Liver (tissue), 9 donors: Measurements from ENCODE around the gene KATNAL1. TPM values are rescaled to one million over a fixed set of nuclear protein-coding genes. Genes with fewer than 3 reads are reported as not detected.

ENCODE experiments used
- DNase-seq: peaks from one replicate; pipeline ENCODE4 v3.0.0-alpha.2; 2017; ENCODE audit warnings: low spot score
- H3K27ac ChIP-seq, 2 donors: one replicate each; pipeline ENCODE4 v1.7.0; 2013; ENCODE audit warnings: inconsistent platforms in 2 of 2, low read length in 2 of 2, control low read depth in 1 of 2, low read depth in 1 of 2, mild to moderate bottlenecking in 1 of 2
- H3K27me3 ChIP-seq, 4 donors: one replicate each; pipeline versions ENCODE4 v1.6.1 to v1.7.0; 2013; ENCODE audit warnings: low read length in 3 of 4, inconsistent platforms in 1 of 4, mild to moderate bottlenecking in 1 of 4, moderate library complexity in 1 of 4; ENCODE audit not compliant: control insufficient read depth in 4 of 4, insufficient read depth in 4 of 4
- H3K36me3 ChIP-seq, 4 donors: one replicate each; pipeline versions ENCODE4 v1.6.1 to v1.7.0; 2013; ENCODE audit warnings: low read length in 3 of 4, mild to moderate bottlenecking in 3 of 4, low read depth in 1 of 4, moderate library complexity in 1 of 4; ENCODE audit not compliant: control insufficient read depth in 4 of 4, insufficient read depth in 3 of 4
- H3K4me1 ChIP-seq, 4 donors: one replicate each; pipeline versions ENCODE4 v1.6.1 to v1.7.0; 2013; ENCODE audit warnings: low read length in 3 of 4, mild to moderate bottlenecking in 3 of 4, moderate library complexity in 1 of 4; ENCODE audit not compliant: control insufficient read depth in 4 of 4, insufficient read depth in 4 of 4
- H3K4me3 ChIP-seq, 3 donors: one replicate each; pipeline versions ENCODE4 v1.6.1 to v1.7.0; 2013; ENCODE audit warnings: low read length in 3 of 3, control low read depth in 1 of 3, low read depth in 1 of 3, mild to moderate bottlenecking in 1 of 3
- H3K9ac ChIP-seq, 2 donors: one replicate each; pipeline ENCODE4 v1.7.0; 2013; ENCODE audit warnings: low read length in 2 of 2, mild to moderate bottlenecking in 2 of 2, moderate library complexity in 2 of 2, control low read depth in 1 of 2, low read depth in 1 of 2
- H3K9me3 ChIP-seq, 4 donors: one replicate each; pipeline versions ENCODE4 v1.6.1 to v1.7.0; 2013; ENCODE audit warnings: low read length in 3 of 4; ENCODE audit not compliant: control insufficient read depth in 4 of 4
- EGR1 ChIP-seq, 2 donors: IDR thresholded peaks; 2 replicates each; pipeline ENCODE4 v1.6.1; 2016 to 2018; ENCODE audit warnings: antibody characterized with exemption in 2 of 2, low read depth in 2 of 2
- FOXA1 ChIP-seq: IDR thresholded peaks from 2 replicates; pipeline ENCODE4 v1.6.1; 2016; ENCODE audit warnings: antibody characterized with exemption
- FOXA2 ChIP-seq: IDR thresholded peaks from 2 replicates; pipeline ENCODE4 v1.6.1; 2016; ENCODE audit warnings: antibody characterized with exemption
- GABPA ChIP-seq, 2 donors: IDR thresholded peaks in 1 of 2; conservative IDR thresholded peaks in 1 of 2; 2 replicates each; pipeline ENCODE4 v1.6.1; 2016; ENCODE audit warnings: antibody characterized with exemption in 2 of 2, mild to moderate bottlenecking in 1 of 2, moderate library complexity in 1 of 2
- HNF4A ChIP-seq, 2 donors: conservative IDR thresholded peaks; 2 replicates each; pipeline ENCODE4 v1.6.1; 2016; ENCODE audit warnings: antibody characterized with exemption in 2 of 2, mild to moderate bottlenecking in 2 of 2
- HNF4G ChIP-seq: IDR thresholded peaks from 2 replicates; pipeline ENCODE4 v1.6.1; 2016; ENCODE audit warnings: antibody characterized with exemption
- JUND ChIP-seq, 2 donors: IDR thresholded peaks; 2 replicates each; pipeline ENCODE4 v1.6.1; 2016; ENCODE audit warnings: antibody characterized with exemption in 2 of 2
- NR2F2 ChIP-seq: IDR thresholded peaks from 2 replicates; pipeline ENCODE4 v1.6.1; 2016; ENCODE audit warnings: antibody characterized with exemption
- RAD21 ChIP-seq, 2 donors: IDR thresholded peaks; 2 replicates each; pipeline ENCODE4 v1.6.1; 2016; ENCODE audit warnings: antibody characterized with exemption in 2 of 2, mild to moderate bottlenecking in 2 of 2
- RXRA ChIP-seq, 2 donors: IDR thresholded peaks; 2 replicates each; pipeline ENCODE4 v1.6.1; 2017 to 2018; ENCODE audit warnings: antibody characterized with exemption in 2 of 2, mild to moderate bottlenecking in 1 of 2
- SP1 ChIP-seq: IDR thresholded peaks from 2 replicates; pipeline ENCODE4 v1.6.1; 2018; ENCODE audit warnings: antibody characterized with exemption, mild to moderate bottlenecking
- TAF1 ChIP-seq: conservative IDR thresholded peaks from 2 replicates; pipeline ENCODE4 v1.6.1; 2016; ENCODE audit warnings: antibody characterized with exemption, mild to moderate bottlenecking
- YY1 ChIP-seq: IDR thresholded peaks from 2 replicates; pipeline ENCODE4 v1.6.1; 2016; ENCODE audit warnings: antibody characterized with exemption, mild to moderate bottlenecking
- WGBS: extraction: QIAGEN DNeasy Blood & Tissue Kit; methylation state at CpG from one replicate; pipeline ENCODE4 v1.1.7; 2013; 5-methylcytosine and 5-hydroxymethylcytosine counted together
- polyA plus RNA-seq, 2 donors: library from polyadenylated mRNA; stranded (reverse) in 1 of 2; unstranded in 1 of 2; fragments of 200-250 nt in 1 of 2; fragments of >200 nt in 1 of 2; fragmentation: Nextera tagmentation in 1 of 2; extraction: Ambion mirVana in 1 of 2; gene quantifications; one replicate each; pipeline versions ENCODE4 v1.2.1 to v1.2.3, GENCODE V29; 2013 to 2015
- total RNA-seq, 2 donors: library from RNA; depleted of rRNA; stranded (reverse); fragments of >200 nt; gene quantifications; one replicate each; pipeline ENCODE4 v1.2.3, GENCODE V29; 2014
- TF ChIP-seq, protein P1 (sequence below): fragments of 150-350 bp; IDR thresholded peaks from 2 replicates; pipeline ENCODE4 v1.5.1; 2017; ENCODE audit warnings: improper control_type of control experiment, low read depth, low read length; ENCODE audit not compliant: missing input control
- TF ChIP-seq, protein P2 (sequence below): IDR thresholded peaks from 2 replicates; pipeline ENCODE4 v1.6.1; 2016; ENCODE audit warnings: antibody characterized with exemption
- TF ChIP-seq, protein P3 (sequence below): IDR thresholded peaks from 2 replicates; pipeline ENCODE4 v1.6.1; 2016; ENCODE audit warnings: antibody characterized with exemption, mild to moderate bottlenecking
- TF ChIP-seq, protein P4 (sequence below): IDR thresholded peaks from 2 replicates; pipeline ENCODE4 v1.6.1; 2016; ENCODE audit warnings: antibody characterized with exemption
- TF ChIP-seq, protein P5 (sequence below): IDR thresholded peaks from 2 replicates; pipeline ENCODE4 v1.6.1; 2016; ENCODE audit warnings: antibody characterized with exemption
- donor health status: healthy.
- donor health status: healthy.
- donor health status: healthy.
- donor health status: healthy.
- donor health status: healthy.

Gene KATNAL1
- total and polyA plus RNA-seq, 4 donors: 2.7 to 12.8 (median 6.0) TPM

DNA sequence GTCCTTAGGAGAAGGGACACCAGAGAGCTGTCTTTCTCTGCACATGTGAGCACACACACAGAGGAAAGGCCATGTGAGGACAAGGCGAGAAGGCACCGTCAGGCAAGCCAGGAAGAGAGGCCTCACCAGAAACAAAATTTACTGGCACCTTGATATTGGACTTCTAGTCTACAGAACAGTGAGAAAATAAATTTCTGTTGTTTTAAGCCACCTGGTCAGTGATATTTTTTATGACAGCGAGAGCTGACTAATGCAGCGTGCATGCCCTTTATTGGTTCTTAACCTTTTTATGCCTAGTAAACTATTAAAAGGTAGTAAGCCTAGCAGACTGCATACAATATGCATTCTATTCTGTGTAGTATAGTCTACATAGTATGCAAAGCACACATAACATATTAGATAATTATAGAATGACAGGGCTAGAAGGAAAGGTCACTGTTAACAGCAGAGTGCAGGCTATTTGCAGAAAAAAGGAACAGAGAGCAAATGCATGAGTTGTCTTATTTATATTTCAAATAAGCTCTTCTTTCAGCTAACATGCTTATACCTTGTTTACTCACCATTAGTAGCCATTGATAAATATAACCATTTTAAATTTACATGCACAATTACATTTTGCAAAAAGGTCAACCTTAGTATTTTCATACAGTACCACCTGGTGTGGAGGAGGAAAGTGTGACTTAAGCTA is 25.2 kb upstream of the KATNAL1 start:
- WGBS: 85% methylated on average over 4 of the region's 4 CpGs
- no peaks in the 10 kb centered on the region for H3K36me3 ChIP-seq
- H3K9ac ChIP-seq: no peak overlapping the region

DNA sequence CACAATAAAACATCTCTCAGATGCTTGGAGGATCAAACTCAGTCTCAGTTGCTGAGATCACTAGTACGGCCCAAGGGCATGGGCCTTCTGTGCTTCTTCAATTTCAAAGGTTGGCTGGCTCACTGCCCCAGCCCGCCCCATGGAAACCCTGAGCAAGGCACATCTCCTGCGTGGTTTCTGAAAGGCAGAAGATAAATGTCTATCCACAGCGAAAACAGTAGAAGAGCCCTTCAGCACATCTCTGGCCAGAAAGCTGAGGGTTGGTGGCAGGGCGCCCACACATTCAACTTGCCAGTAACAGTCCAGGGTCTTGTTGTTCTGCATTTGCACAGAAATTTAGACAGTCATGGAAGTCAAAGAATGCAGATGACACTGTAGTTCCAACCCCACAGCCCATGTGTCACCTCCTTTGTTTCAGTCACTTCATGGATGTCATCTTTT is 24.0 kb upstream of the KATNAL1 start:
- Histone ChIP-seq H3K36me3 (no peaks in the 10 kb centered on the region), H3K27ac (no peak overlapping the region), H3K4me1 (peaks cover 0 to 5% (median 0%) of the 10 kb centered on the region in 4 donors), H3K4me3 (no peak overlapping the region), H3K9ac (no peak overlapping the region), H3K9me3 (no peaks in the 10 kb centered on the region), H3K27me3 (no peaks in the 10 kb centered on the region)
- TF ChIP-seq NR2F2: no peak
- TF ChIP-seq YY1: no peak
- no peak for TF ChIP-seq HNF4A (conservative IDR thresholded peaks at IDR 0.05)
- no peak for TF ChIP-seq FOXA2
- TF ChIP-seq RXRA (IDR thresholded peaks at IDR 0.05): no peak
- no peak for TF ChIP-seq RAD21 (IDR thresholded peaks at IDR 0.05)
- TF ChIP-seq, protein P1, sequence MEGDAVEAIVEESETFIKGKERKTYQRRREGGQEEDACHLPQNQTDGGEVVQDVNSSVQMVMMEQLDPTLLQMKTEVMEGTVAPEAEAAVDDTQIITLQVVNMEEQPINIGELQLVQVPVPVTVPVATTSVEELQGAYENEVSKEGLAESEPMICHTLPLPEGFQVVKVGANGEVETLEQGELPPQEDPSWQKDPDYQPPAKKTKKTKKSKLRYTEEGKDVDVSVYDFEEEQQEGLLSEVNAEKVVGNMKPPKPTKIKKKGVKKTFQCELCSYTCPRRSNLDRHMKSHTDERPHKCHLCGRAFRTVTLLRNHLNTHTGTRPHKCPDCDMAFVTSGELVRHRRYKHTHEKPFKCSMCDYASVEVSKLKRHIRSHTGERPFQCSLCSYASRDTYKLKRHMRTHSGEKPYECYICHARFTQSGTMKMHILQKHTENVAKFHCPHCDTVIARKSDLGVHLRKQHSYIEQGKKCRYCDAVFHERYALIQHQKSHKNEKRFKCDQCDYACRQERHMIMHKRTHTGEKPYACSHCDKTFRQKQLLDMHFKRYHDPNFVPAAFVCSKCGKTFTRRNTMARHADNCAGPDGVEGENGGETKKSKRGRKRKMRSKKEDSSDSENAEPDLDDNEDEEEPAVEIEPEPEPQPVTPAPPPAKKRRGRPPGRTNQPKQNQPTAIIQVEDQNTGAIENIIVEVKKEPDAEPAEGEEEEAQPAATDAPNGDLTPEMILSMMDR: no peak
- TF ChIP-seq, protein P2, sequence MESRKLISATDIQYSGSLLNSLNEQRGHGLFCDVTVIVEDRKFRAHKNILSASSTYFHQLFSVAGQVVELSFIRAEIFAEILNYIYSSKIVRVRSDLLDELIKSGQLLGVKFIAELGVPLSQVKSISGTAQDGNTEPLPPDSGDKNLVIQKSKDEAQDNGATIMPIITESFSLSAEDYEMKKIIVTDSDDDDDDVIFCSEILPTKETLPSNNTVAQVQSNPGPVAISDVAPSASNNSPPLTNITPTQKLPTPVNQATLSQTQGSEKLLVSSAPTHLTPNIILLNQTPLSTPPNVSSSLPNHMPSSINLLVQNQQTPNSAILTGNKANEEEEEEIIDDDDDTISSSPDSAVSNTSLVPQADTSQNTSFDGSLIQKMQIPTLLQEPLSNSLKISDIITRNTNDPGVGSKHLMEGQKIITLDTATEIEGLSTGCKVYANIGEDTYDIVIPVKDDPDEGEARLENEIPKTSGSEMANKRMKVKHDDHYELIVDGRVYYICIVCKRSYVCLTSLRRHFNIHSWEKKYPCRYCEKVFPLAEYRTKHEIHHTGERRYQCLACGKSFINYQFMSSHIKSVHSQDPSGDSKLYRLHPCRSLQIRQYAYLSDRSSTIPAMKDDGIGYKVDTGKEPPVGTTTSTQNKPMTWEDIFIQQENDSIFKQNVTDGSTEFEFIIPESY: no peak
- TF ChIP-seq EGR1 (IDR thresholded peaks at IDR 0.05; ENCODE audit: low read depth in 2 of 2): no peak
- no peak for TF ChIP-seq JUND (IDR thresholded peaks at IDR 0.05)
- TF ChIP-seq FOXA1: no peak
- TF ChIP-seq HNF4G: no peak
- no peak for TF ChIP-seq SP1
- TF ChIP-seq, protein P3, sequence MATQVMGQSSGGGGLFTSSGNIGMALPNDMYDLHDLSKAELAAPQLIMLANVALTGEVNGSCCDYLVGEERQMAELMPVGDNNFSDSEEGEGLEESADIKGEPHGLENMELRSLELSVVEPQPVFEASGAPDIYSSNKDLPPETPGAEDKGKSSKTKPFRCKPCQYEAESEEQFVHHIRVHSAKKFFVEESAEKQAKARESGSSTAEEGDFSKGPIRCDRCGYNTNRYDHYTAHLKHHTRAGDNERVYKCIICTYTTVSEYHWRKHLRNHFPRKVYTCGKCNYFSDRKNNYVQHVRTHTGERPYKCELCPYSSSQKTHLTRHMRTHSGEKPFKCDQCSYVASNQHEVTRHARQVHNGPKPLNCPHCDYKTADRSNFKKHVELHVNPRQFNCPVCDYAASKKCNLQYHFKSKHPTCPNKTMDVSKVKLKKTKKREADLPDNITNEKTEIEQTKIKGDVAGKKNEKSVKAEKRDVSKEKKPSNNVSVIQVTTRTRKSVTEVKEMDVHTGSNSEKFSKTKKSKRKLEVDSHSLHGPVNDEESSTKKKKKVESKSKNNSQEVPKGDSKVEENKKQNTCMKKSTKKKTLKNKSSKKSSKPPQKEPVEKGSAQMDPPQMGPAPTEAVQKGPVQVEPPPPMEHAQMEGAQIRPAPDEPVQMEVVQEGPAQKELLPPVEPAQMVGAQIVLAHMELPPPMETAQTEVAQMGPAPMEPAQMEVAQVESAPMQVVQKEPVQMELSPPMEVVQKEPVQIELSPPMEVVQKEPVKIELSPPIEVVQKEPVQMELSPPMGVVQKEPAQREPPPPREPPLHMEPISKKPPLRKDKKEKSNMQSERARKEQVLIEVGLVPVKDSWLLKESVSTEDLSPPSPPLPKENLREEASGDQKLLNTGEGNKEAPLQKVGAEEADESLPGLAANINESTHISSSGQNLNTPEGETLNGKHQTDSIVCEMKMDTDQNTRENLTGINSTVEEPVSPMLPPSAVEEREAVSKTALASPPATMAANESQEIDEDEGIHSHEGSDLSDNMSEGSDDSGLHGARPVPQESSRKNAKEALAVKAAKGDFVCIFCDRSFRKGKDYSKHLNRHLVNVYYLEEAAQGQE: no peak
- TF ChIP-seq GABPA (IDR thresholded peaks at IDR 0.05 in 1 of 2, conservative IDR thresholded peaks at IDR 0.05 in 1 of 2): no peak
- TF ChIP-seq, protein P4, sequence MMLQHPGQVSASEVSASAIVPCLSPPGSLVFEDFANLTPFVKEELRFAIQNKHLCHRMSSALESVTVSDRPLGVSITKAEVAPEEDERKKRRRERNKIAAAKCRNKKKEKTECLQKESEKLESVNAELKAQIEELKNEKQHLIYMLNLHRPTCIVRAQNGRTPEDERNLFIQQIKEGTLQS: no peak
- TF ChIP-seq, protein P5, sequence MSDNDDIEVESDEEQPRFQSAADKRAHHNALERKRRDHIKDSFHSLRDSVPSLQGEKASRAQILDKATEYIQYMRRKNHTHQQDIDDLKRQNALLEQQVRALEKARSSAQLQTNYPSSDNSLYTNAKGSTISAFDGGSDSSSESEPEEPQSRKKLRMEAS: no peak
- TF ChIP-seq TAF1: no peak
- 86% methylated on average over 5 of the region's 5 CpGs for WGBS
- DNase-seq: no peak

More for the DNA sequence above, 25.2 kb upstream of the KATNAL1 start:
- Histone ChIP-seq H3K27me3 (no peaks in the 10 kb centered on the region), H3K27ac (no peak overlapping the region), H3K4me3 (no peak overlapping the region), H3K4me1 (peaks cover 0 to 5% (median 0%) of the 10 kb centered on the region in 4 donors), H3K9me3 (no peaks in the 10 kb centered on the region)
- TF ChIP-seq RAD21 (IDR thresholded peaks at IDR 0.05): no peak
- TF ChIP-seq, protein P2: no peak
- DNase-seq: no peak
